Gastroesophageal sphincter (tissue), 3 donors: ENCODE measurements around the gene CAV1.

ENCODE experiments used
- CTCF ChIP-seq, 4 experiments: fragments of 200-600 bp in 2 of 4; fragments of 450-650 bp in 2 of 4; sonication (generic) in 1 of 4; IDR thresholded peaks; one replicate each; pipeline ENCODE4 v1.5.1; 2017 to 2019; ENCODE audit warnings: antibody characterized with exemption in 4 of 4, mild to moderate bottlenecking in 2 of 4, moderate library complexity in 2 of 4
- POLR2A ChIP-seq, 2 donors: fragments of 450-650 bp; IDR thresholded peaks; one replicate each; pipeline ENCODE4 v1.6.1; 2017; ENCODE audit warnings: antibody characterized with exemption in 2 of 2, mild to moderate bottlenecking in 2 of 2, moderate library complexity in 1 of 2
- POLR2AphosphoS5 ChIP-seq: sonication (generic); formaldehyde crosslinking; IDR thresholded peaks from one replicate; pipeline ENCODE4 v1.6.1; 2017; ENCODE audit warnings: antibody characterized with exemption

- TF ChIP-seq CTCF (IDR thresholded peaks at IDR 0.05) (no peak), POLR2A (IDR thresholded peaks at IDR 0.05) (no peak), POLR2AphosphoS5 (no peak)
Observed at GRCh38 chr7:116538138-116538537, 13.3 kb downstream of the CAV1 start.
